H1 (cell line): ENCODE data around the gene PURA. TPM values are rescaled to one million over a fixed set of nuclear protein-coding genes. Genes with fewer than 3 reads are reported as not detected.

ENCODE experiments used
- ATF2 ChIP-seq: IDR thresholded peaks from 2 replicates; pipeline ENCODE4 v1.6.1; 2012; ENCODE audit warnings: low read length, inconsistent platforms
- BACH1 ChIP-seq: IDR thresholded peaks from 2 replicates; pipeline ENCODE4 v1.6.1; 2012; ENCODE audit warnings: low read length, improper control_type of control experiment
- CTCF ChIP-seq, 3 experiments: IDR thresholded peaks; 1 replicate in 2 of 3; 2 replicates in 1 of 3; pipeline versions ENCODE4 v1.5.1 to v1.6.1; 2011; ENCODE audit warnings: low read length in 3 of 3, mild to moderate bottlenecking in 3 of 3, inconsistent platforms in 2 of 3, low read depth in 1 of 3, moderate library complexity in 1 of 3; ENCODE audit not compliant: insufficient read depth in 1 of 3; ENCODE audit errors: control extremely low read depth in 1 of 3
- polyA plus RNA-seq, 7 experiments: library from polyadenylated mRNA; depleted of rRNA in 3 of 7; stranded (reverse) in 5 of 7; unstranded in 2 of 7; fragments of >200 nt in 5 of 7; fragments of 200-250 nt in 2 of 7; gene quantifications; 1 replicate in 5 of 7; 2 replicates in 1 of 7; 4 replicates in 1 of 7; pipeline versions ENCODE4 v1.2.1 to v1.2.3, GENCODE V29; 2011 to 2013; ENCODE audit warnings: missing spikeins in 2 of 7, mixed read lengths in 2 of 7
- total RNA-seq: library from RNA; stranded (reverse); fragmentation: NEBNext Ultra II Directional; extraction: Animal tissue kit (Norgen Biotek cat#: 25700); gene quantifications from 2 replicates; pipeline ENCODE4 v1.2.1, GENCODE V29; 2021

PURA gene
- total and polyA plus RNA-seq, 2 of the 8 experiments (the other 6 are each of a cell fraction or from before 2014, with no cell fraction given): 0.98 to 2.1 TPM

GRCh38 chr5:140094889-140095288, 19.0 kb upstream of the PURA start (continued):
- no peak for TF ChIP-seq BACH1
- no peak for TF ChIP-seq ATF2
- no peak for TF ChIP-seq CTCF (IDR thresholded peaks at IDR 0.05; ENCODE audit: control extremely low read depth in 1 of 3, insufficient read depth in 1 of 3, low read depth in 1 of 3, low read length in 3 of 3)
- TF ChIP-seq, all 59 proteins: peak for 0
